Erythroblast (primary cell): ENCODE measurements around the gene ADORA2B.

Source experiments
- GATA1 ChIP-seq: IDR thresholded peaks from 2 replicates; pipeline ENCODE4 v1.6.1; 2011; ENCODE audit warnings: low read depth, mild to moderate bottlenecking, control low read depth, low read length, moderate library complexity
- POLR2A ChIP-seq: IDR thresholded peaks from 2 replicates; pipeline ENCODE4 v1.6.1; 2011; ENCODE audit warnings: mild to moderate bottlenecking, low read length

DNA sequence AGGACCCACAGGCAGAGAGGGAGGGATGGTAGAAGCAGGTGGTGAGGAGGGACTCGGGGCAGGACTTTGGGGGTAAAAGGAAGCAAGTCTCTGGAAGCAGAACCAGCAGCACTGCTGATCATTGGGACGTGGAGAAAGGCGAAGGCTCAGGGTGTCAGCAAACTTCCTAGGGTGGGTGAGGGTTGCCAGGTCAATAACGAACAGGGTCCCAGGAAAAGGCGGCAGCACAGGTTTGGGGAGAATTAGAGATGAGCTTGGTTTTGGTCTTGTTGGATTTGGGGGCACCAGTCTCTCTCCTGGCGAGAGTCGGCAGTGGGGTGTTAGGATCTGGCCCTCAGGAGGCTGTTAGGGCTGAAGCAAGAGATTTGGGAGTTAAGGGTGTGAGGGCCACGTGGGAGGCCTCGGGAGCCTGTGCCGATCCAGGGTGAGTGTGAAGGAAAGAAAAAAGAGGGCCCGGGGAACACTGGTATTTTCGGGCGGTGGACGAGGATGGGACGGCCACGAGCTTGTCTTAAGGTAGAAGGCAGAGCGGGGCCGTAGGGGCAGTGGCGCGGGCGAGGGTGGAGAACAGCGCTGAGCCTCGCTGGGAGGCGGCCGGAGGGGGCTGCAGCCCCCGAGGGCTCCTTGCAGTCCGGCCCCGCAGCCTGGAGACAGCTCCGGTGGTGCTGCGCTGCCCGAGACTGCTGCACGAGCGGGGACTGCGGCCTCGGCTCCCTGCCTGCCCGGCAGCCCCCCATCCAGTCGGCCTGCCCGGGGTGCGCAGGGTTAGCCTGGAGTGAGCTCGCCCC lies 765 bp upstream of the ADORA2B start:
- no peak for TF ChIP-seq POLR2A
- TF ChIP-seq GATA1, result no peak
